Measurements from ENCODE around the gene TBX2.
"Not testable (repeated sequence)": the region's sequence is repeated elsewhere in the genome, so short reads cannot be mapped to it uniquely, and the experiment has no call there.

Gene TBX2

DNA sequence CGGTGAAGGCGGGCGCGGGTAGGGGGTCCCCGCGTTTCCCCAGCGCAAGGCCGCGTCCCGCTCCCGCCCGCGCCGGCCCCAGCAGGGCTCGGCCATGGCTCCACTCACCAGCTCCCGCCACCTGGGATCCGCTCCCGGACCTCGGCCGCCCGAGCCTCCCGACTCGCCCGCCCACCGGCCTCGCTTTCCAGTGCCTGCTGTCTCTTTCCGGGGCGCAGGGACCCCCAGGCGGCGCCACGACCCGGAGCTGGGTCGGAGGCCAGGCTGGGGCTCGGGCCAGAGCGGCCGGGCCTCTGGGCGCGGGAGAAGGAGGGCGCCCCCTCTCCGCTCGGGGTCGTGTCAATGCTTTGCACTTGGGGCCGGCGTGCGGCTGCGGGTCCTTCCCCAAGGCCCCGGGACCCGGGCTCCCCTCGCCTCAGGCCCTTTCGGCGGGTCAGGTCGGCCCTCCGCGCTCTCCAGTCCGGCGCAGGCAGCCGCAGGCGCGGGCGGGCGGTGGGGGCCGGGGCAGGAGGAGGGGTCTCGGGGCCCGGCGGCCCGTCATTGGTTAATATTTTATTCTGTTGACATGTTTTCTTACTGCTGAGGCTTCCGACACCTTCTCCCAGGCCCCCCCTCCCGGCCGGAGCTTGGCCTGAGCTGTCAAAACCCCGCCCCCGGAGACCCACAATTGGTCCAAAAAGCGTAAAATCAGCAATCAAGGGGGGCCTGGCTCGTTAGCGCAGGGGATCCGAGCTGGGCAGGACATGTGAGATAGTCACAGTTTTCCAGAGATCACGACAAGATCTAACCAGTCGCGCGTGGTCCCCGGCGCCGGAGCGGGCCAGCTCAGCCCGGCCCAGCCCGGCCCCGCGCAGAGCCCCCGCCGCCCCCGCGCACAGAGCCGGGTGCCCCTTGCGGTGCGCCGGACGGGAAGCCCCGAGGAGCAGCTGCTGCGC lies at the start of gene TBX2:
Gene TBX2 (plus strand): TSS at position 713 of the 935 bp plus-strand sequence. CDS start 334 bp downstream, outside the sequence.
- no peak for DNase-seq (ENCODE audit: low spot score)

DNA sequence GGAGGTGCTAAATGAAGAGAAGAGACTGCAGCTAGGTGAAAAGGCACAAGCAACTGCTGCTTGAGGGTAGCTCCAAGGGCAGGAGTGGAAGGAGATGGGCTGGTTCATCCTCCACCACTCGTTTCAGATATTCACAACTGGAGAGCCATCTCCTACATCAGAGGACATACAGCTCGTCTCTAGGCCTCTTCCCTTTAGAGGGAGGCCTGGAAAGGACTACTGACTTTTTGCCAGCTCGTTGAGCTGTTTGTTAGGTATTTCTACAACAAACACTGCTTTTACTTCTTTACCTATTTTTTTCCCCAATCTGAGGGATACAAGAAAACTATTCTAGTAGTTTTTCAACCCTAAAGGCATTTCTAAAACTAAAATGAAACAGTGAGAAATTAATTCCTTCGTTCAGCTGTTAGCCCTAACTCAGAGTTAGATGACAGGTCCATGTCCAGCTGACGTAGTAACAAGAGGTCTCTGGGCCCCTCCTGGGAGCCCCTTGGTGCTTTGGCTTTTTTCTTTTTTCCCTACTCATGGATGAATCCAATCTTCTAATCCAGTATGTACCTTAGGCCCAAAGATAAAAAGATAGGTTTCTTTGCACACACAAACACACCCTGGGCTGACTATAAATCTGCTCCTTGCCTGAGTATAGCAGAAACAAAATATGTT lies 47.8 kb upstream of the TBX2 start:
- no peak for DNase-seq (ENCODE audit: low spot score)

DNA sequence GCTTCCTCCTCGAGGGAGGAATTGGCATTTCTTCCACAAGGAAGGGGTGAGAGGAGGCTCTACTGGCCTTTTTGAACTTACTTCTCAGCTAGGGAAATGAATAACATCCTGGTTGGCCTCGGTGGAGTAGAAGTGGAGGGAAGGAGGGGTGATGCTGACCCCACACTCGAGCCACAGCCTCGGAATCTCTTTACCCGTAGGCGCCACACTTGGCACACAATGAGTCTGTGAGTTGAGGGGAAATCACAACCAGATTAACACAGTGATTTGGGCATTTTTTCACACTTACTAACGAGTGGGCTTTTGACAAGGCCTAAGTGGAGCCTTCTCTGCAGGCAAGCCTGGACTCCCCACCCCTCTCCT lies 47.3 kb upstream of the TBX2 start:
- no peak for DNase-seq (ENCODE audit: low spot score)

DNA sequence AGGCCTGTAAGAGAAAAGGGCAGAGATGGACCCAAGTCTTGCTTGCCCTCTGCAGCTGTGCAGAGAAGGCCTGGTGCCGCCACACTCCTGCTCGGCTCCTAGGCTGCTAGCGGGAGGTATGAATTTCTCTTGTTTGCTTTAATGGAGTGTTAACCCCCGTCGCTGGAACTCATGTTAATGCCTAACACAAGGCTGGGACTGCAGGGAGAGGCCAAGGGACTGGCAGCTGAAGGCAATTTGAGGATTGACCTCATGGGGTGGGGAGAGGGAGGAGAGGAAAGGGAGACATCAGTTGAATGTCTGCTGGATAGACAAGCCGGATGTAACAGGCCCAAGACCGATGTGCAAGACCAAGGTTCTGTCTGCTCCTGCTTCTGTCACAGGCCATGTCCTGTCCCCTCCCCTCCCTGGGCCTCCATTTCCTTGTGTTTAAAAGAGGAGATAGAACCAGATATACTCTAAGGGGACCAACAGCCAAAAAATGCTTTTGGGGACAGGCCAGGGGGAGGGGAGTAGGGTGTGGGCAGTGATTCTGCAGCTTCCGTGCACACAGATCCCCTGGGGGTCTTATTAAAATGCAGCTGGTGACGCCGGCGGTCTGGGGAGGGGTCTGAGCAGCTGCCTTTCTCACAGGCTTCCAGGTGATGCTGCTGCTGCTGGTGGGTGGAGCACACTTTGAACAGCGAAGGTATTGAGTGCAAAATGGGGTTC lies 46.7 kb upstream of the TBX2 start:
- no peak for DNase-seq (ENCODE audit: low spot score)

DNA sequence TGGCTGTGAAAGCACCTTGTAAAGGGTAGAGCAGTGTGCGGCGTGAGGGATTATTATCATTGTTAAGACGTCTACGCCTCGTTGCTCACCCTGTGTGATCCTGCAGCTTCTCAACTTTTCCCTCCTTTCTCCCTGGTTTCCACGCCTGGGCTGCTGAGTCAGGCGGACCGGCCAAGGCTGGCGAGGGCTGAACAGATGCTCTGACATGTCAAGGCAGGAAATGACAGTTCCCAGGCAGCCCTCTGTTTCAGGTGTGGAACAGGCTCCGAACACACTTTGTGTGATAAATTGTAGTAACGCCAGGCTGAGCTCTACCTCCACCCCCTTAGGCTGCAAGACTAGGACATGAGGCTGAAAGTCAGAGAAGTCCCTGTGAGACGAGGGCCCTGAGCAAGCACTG lies 46.0 kb upstream of the TBX2 start:
- no peak for DNase-seq (ENCODE audit: low spot score)

DNA sequence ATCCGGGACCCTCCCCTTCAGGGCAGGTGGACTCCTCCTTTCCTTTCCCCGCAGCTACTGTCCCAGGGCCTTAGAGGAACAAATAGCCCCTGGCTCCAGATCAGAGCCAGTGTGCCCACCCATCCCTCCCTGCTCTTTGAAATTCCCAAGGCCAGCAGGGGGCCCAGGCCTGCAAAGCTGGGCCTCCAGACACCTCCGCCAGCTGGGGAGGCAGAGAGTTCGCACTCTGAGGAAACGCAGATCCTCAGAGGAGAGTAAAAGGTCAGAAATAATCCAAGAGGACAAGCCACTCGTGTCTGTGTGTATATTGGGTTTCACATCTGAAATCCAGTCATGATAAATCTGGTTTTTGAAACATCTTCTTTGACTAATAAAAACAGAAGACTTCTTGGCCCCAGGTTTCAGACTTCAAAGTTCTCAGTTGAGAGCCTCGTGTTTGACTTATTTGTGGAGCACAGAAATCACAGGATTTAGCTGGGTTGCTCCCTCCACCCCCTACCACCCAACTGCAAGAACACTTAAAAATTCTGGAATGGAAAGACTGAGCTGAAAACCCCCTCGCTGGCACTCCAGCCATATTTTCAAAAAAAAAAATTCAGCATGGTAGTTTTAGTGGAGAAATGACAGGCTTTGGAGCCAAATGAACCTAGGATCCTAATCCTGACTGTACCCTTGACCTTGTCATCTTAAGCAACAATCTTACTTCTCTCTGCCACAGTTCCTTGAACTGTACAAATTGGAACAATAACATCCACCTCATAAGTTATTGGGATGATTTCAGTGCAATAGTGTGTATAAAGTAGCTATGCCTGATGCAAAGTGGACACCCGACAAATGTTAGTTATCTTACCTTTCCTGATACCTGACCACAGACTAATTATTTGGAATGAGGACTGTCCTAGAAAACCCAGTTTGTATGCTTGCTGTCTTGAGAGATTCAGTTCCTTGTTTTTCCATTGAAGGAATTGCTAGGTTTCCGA lies 44.5 kb upstream of the TBX2 start:
- no peak for DNase-seq (ENCODE audit: low spot score)

DNA sequence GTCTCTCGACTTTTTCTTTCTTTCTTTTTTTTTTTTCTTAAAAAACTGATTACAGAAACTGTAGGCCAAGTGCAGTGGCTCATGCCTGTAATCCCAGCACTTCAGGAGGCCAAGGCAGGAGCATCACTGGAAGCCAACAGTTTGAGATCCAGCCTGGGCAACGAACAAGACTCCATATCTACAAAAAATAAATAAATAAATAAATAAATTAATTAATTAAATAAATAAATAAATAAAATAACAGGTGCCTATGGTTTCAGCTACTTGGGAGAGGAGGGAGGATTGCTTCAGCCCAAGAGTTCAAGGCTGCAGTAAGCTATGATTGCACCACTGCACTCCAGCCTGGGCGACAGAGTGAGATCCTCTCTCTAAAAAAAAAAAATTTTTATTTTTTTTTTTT lies 42.6 kb upstream of the TBX2 start:
- not testable (repeated sequence) for DNase-seq (ENCODE audit: low spot score)

DNA sequence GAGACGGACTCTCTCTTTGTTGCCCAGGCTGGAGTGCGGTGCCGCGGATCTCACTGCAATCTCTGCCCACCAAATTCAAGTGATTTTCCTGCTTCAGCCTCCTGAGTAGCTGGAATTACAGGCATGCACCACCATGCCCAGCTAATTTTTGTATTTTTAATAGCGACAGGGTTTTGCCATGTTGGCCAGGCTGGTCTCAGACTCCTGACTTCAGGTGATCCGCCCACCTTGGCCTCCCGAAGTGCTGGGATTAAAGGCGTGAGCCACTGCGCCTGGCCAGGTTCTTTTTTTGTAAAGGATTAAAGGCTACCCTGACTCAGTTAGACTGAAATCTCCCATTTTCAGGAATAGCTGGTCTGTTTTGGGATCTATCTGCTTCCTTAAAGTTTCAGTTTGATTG lies 40.1 kb upstream of the TBX2 start:
- not testable (repeated sequence) for DNase-seq (ENCODE audit: low spot score)

DNA sequence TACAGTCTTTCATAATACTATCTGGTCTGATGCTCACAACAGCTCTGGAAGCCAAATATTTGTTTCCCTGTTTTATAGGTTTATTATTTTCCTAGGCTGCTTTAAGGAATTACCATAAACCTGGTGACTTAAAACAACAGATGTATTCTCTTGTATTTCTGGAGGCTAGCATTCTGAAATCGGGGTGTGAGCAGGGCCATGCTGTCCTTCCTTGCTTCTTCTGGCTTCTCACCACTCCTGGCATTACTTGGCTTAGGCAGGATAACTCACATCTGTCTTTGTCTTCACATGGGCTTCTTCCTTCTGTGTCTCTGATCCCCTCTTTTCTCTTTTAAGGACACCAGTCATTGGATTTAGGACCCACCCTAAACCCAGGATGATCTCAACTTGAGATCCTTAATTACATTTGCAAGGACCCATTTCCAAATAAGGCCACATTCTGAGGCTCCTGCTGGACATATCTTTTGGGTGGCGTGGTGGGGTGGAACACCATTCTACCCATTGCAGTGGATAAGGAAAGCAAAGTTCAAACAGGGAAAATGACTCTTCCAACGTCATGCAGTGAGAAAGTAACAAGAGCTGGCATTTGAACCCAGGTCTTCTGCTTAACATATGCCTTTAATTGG lies 39.2 kb upstream of the TBX2 start:
- DNase-seq (ENCODE audit: low spot score): no peak

DNA sequence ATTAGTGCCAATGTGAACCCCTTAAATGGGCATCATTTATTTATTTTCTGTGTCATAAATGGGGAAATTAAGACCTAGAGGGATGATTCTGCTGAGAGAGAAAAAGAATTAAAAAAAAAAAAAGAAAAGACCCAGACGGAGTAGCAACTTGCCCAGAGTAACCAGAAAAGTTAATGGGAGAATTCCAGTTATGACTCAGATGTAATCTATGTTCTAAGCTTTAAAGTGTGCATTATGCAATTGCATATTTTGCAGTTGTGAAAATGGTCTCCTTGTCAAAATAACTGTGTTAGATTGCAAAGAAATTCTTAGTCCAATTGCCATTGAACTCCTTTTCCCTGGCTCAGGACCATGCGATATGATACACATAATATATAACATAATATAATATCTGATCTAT lies 38.6 kb upstream of the TBX2 start:
- no peak for DNase-seq (ENCODE audit: low spot score)

DNA sequence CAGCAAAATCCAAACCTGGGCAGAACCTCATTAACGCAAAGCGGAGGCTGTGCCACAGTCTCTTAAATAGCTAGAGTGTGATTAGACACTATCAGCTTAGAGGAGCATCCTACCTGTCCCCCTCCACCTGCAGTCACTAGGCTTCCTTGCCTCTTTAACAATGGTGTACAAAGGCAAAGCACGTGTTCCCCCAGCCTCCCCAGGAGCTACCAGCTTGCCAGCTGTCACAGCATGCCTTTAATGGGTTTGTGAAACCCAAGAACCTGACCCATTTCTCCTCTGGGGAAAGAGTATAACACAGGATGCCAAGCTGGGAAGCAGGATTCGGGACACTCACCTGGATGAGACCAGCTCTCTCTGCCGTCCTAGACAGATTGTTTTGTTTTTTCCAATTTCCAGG lies 37.2 kb upstream of the TBX2 start:
- DNase-seq (ENCODE audit: low spot score): no peak

DNA sequence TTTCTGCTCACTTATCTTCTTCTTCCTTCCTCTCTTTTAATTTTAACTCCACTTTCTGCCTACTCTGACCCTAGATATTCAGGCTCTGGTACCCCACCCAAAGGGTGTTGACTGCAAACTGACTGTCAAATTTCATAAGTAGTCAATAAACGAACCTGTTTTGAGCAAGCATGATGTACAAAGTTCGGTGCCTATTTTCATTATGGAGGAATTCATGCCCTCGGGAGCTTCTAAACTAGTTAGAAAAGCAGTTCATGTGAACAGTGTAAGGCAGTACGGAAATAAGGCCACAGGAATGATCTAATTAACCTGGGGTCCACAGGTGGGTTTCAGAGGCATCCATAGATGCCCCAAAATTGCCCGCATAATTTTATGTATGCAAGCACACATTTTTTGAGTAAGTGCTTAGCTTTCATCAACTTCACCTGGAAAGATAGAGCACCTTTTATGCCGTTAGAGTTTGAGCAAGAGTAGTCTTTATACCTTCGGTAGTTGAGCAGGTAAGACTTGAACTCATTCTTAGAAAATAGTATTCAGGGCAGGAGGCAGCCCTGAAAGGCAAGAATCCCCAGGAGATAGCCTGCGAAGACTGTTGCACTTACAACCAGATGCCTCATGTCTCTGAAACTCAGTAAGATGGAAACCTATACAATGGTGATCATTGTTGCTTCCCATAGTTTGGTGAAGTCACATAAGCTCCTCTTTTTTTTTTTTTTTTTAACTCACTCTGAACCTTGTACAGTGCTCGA lies 36.6 kb upstream of the TBX2 start:
- DNase-seq (ENCODE audit: low spot score): no peak

DNA sequence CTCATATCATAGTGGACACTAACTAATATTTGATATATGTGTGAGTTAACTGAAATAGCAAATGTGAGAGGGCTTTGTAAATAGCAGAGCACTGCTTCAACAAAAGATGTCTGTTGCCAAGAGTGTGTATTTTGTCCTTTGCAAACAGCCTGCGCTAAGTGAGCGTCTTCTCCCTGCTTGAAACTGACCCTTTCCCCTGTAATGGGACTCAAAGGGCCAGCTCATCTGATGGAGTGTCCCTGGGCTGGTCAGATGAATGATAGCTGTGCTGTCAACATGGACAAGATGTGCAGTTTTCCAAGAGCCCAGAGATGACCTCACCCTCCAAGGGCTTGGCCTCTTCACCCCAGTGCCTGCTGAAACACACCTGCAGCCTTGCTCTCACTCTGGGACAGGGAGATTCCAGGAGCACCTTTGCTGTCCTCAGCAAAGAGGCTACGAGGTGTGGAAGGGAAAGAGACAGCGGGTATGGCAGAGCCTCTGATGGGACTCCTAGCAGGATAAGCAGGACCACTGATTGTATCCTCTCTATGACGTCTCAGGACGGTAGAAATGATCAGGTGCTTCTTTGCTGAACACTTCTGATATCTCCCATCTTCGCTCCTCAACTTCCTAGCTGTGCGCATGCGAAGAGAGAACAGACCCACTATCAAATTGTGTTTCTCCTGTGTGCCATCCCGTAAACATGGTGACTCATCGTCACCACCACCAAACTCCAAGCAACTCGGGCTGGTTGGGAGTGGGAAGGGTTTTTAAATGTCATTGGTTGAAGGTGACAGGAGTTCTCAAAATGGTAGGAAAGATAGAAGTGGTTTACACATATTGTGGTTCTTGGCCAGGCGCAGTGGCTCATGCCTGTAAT lies 35.8 kb upstream of the TBX2 start:
- DNase-seq (ENCODE audit: low spot score): no peak

DNA sequence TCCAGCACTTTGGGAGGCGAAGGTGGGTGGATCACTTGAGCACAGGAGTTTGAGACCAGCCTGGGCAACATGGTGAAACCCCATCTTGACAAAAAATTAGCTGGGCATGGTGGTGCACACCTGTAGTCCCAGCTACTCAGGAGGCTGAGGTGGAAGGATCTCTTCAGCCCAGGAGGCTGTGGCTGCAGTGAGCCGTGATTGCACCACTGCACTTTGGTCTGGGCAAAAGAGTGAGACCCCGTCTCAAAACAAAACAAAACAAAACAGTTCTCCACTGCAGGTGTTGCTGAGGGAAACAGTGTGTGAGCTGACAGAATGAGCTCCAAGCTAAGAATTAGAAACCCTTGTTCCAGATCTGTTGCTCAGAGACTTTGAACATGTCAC lies 35.2 kb upstream of the TBX2 start:
- no peak for DNase-seq (ENCODE audit: low spot score)

DNA sequence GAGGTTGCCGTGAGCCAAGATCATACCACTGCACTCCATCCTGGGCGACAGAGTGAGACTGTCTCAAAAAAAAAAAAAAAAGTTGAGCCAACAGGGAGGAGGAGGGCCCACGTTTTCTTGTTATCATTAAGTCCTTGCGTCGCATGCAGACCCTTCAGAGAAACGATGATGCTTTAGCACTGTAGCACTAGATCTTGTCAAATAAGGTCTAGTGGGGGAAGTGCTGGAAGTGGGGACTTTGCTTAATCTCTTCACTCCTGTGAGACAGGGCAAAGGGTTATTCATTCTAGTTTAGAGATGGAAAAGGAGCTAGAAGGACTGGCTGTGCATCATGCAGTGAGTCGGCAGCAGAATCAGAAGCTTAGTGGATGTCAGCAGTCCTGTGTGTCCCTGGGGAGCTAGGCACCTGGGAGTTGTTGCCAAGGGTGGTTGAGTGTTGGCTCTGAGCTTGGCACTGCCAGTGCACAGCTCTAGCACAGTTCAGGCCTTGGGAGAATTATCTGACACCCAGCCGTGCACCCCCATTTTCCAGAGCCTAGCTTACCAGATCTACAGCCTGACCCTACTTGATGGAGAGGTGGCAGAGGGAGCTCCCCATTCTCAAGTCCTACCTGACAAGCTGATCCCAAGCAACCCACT lies 33.4 kb upstream of the TBX2 start:
- no peak for DNase-seq (ENCODE audit: low spot score)

DNA sequence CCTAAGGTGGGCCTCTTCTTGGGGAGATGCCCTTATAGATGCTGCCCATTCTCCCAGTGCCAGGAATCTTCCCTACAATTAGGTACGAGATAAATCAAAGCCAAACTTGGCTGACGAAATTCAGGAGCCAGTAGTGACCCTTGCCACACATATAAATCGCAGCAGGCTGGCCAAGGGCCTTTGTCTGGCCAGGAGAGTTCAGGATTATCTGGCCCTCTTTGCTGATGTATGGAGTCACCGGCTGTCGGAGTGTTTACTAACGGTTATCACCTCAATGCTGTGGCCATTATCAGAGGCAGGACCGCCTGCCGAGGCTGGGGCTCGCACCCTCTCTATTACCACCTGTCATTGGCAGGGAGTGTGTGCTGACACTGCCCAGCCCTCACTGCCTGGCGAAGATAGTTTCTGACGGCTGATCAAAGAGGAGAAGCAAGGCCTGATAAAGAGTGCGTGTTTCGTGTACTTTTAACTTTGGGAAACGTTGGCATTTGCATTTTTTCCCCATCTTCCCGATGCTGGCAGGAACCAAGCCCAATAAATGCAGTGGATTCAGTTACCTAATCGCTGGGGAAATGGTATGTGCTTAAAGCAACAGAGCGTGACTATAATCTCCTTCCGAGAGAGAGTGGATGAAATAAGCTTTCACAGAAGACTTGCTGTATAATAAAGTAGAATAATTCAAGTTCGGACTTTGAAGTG lies 32.8 kb upstream of the TBX2 start:
- no peak for DNase-seq (ENCODE audit: low spot score)

DNA sequence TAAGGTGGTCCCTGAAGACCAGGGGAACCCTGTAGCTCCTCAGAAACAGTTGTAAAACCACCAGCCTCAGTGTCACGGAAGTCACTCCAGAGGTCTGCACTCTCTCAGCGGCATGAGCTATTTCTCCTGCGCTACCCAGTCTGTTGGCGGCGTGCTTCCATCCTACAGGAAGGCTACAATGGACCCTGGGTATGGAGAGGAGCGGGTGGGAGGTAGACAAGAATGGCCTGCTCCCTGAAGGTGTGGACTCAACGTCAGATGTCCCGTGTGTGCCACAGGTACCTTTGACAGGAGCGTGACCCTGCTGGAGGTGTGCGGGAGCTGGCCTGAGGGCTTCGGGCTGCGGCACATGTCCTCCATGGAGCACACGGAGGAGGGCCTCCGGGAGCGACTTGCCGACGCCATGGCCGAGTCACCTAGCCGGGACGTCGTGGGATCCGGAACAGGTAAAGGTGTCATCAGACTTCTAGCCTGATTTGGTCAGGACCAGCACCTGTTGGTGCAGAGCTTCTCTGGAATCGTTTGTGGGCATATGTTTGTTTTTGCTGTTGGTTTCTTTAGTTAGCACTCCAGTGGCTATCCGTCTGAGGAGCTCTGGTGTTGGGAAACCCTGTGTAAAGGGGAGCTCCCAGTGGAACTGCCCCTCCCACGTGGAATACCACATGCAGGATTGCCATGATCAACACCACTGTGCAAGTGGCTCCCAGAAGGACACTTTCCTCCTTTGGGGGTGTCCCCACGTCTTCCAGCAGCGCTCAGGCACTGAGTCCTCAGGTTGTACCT lies 31.4 kb upstream of the TBX2 start:
- DNase-seq (ENCODE audit: low spot score): no peak

All from putamen (tissue), 1 donor.